GM04503 (cell line): ENCODE measurements around the gene POLE4.

Experiments used
- DNase-seq: peaks from one replicate; pipeline ENCODE4 v3.0.0-alpha.2; 2012; ENCODE audit warnings: low read depth

Gene POLE4

GRCh38 chr2:74991977-74992376, 33.5 kb downstream of the POLE4 start:
- DNase-seq, result peak; percentile 50

- DNase-seq, result no peak
These were observed 41.0 kb downstream of the POLE4 start for GRCh38 chr2:74999468-74999867.

GRCh38 chr2:75002007-75002406, 43.6 kb downstream of the POLE4 start:
- no peak for DNase-seq

GRCh38 chr2:75003276-75003675, 44.8 kb downstream of the POLE4 start:
- DNase-seq, result no peak

- no peak for DNase-seq
These were observed 45.3 kb downstream of the POLE4 start for GRCh38 chr2:75003773-75004172.

- DNase-seq, result no peak
These were observed 47.6 kb downstream of the POLE4 start for GRCh38 chr2:75006041-75006440.

- no peak for DNase-seq
These were observed 48.6 kb downstream of the POLE4 start for GRCh38 chr2:75007061-75007460.

GRCh38 chr2:75007819-75008218, 49.4 kb downstream of the POLE4 start:
- DNase-seq, result no peak

GRCh38 chr2:75010571-75010970, 52.1 kb downstream of the POLE4 start:
- no peak for DNase-seq

GRCh38 chr2:75012080-75012479, 53.6 kb downstream of the POLE4 start:
- DNase-seq, result no peak

GRCh38 chr2:75018162-75018561, 59.7 kb downstream of the POLE4 start:
- no peak for DNase-seq
